Keratinocyte (primary cell): ENCODE results near the gene HIF1A.

Experiments
- EZH2 ChIP-seq: IDR thresholded peaks from one replicate; pipeline ENCODE4 v1.6.1; 2012; ENCODE audit warnings: inconsistent platforms, mild to moderate bottlenecking, low read length, moderate library complexity
- TF ChIP-seq, protein P1 (sequence below), 3 experiments: IDR thresholded peaks in 1 of 3; conservative IDR thresholded peaks in 1 of 3; optimal IDR thresholded peaks in 1 of 3; 2 replicates in 2 of 3; 3 replicates in 1 of 3; pipeline versions ENCODE3 to v1.5.1; 2011; ENCODE audit warnings: low read length in 3 of 3, mild to moderate bottlenecking in 3 of 3, moderate library complexity in 2 of 3, control low read depth in 1 of 3, inconsistent platforms in 1 of 3; ENCODE audit not compliant: insufficient read depth in 2 of 3; ENCODE audit errors: extremely low read depth in 1 of 3

DNA sequence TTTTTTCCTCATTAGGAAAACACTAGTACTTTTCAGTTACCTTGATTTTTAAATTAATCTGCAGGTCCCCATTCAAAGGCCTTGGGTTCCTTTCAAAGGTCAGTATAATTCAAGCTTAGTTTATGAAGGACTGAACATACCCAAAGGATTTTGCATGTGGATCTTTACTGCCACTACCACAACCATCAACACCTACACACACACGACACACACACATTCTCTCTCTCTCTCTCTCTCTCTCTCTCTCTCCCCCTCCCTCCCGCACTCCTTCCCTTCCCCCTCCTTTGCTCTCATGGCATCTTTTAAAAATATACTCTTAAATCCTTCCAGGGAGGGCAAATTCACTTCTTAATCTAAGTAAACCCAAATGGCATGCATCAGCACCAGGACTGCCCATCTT, 28.8 kb downstream of the HIF1A start:
- TF ChIP-seq, protein P1, sequence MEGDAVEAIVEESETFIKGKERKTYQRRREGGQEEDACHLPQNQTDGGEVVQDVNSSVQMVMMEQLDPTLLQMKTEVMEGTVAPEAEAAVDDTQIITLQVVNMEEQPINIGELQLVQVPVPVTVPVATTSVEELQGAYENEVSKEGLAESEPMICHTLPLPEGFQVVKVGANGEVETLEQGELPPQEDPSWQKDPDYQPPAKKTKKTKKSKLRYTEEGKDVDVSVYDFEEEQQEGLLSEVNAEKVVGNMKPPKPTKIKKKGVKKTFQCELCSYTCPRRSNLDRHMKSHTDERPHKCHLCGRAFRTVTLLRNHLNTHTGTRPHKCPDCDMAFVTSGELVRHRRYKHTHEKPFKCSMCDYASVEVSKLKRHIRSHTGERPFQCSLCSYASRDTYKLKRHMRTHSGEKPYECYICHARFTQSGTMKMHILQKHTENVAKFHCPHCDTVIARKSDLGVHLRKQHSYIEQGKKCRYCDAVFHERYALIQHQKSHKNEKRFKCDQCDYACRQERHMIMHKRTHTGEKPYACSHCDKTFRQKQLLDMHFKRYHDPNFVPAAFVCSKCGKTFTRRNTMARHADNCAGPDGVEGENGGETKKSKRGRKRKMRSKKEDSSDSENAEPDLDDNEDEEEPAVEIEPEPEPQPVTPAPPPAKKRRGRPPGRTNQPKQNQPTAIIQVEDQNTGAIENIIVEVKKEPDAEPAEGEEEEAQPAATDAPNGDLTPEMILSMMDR (optimal IDR thresholded peaks at IDR 0.05 in 1 of 3, IDR thresholded peaks at IDR 0.05 in 1 of 3, conservative IDR thresholded peaks at IDR 0.05 in 1 of 3; ENCODE audit: extremely low read depth in 1 of 3, insufficient read depth in 2 of 3, low read length in 3 of 3) = no peak
- no peak for TF ChIP-seq EZH2
